ENCODE data around the gene EPHB3.

- TF ChIP-seq, protein P1, sequence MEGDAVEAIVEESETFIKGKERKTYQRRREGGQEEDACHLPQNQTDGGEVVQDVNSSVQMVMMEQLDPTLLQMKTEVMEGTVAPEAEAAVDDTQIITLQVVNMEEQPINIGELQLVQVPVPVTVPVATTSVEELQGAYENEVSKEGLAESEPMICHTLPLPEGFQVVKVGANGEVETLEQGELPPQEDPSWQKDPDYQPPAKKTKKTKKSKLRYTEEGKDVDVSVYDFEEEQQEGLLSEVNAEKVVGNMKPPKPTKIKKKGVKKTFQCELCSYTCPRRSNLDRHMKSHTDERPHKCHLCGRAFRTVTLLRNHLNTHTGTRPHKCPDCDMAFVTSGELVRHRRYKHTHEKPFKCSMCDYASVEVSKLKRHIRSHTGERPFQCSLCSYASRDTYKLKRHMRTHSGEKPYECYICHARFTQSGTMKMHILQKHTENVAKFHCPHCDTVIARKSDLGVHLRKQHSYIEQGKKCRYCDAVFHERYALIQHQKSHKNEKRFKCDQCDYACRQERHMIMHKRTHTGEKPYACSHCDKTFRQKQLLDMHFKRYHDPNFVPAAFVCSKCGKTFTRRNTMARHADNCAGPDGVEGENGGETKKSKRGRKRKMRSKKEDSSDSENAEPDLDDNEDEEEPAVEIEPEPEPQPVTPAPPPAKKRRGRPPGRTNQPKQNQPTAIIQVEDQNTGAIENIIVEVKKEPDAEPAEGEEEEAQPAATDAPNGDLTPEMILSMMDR (IDR thresholded peaks at IDR 0.05 in 4 of 5, conservative IDR thresholded peaks at IDR 0.05 in 1 of 5), result no peak
- TF ChIP-seq POLR2A (IDR thresholded peaks at IDR 0.05), result no peak
These were observed 22.2 kb downstream of the EPHB3 start for GRCh38 chr3:184583578-184584451.

All from gastrocnemius medialis (tissue), 4 donors.